GM10266 (cell line): ENCODE data around the gene RGS8.

Experiments used
- DNase-seq: peaks from one replicate; pipeline ENCODE4 v3.0.0; 2012; ENCODE audit errors: extremely low spot score
- TF ChIP-seq, protein P1 (sequence below): IDR thresholded peaks from 2 replicates; pipeline ENCODE4 v1.5.1; 2012; ENCODE audit warnings: mild to moderate bottlenecking, low read depth; ENCODE audit not compliant: control insufficient read depth, insufficient read depth; ENCODE audit errors: missing control alignments

Gene RGS8

DNA sequence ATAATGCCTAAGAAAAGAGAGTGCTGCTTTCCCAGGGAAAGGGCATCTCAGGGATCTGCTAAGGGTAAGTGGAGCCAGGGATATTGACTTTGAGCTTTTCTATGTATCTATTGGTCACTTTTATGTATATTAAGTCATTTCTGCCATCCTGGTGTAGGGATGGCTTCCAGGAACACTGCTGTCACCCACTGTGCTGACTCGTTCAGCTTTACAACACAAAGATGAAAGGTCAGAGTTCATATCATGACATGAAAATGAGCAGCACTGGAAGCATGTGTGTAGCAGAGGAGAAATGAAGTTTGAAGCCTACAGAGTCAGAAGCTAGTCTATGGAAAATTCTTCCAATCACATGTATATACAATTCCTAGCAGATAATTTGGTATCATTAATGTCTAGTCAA lies 37.1 kb upstream of the RGS8 start:
- DNase-seq: no peak
- TF ChIP-seq, protein P1, sequence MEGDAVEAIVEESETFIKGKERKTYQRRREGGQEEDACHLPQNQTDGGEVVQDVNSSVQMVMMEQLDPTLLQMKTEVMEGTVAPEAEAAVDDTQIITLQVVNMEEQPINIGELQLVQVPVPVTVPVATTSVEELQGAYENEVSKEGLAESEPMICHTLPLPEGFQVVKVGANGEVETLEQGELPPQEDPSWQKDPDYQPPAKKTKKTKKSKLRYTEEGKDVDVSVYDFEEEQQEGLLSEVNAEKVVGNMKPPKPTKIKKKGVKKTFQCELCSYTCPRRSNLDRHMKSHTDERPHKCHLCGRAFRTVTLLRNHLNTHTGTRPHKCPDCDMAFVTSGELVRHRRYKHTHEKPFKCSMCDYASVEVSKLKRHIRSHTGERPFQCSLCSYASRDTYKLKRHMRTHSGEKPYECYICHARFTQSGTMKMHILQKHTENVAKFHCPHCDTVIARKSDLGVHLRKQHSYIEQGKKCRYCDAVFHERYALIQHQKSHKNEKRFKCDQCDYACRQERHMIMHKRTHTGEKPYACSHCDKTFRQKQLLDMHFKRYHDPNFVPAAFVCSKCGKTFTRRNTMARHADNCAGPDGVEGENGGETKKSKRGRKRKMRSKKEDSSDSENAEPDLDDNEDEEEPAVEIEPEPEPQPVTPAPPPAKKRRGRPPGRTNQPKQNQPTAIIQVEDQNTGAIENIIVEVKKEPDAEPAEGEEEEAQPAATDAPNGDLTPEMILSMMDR: no peak

DNA sequence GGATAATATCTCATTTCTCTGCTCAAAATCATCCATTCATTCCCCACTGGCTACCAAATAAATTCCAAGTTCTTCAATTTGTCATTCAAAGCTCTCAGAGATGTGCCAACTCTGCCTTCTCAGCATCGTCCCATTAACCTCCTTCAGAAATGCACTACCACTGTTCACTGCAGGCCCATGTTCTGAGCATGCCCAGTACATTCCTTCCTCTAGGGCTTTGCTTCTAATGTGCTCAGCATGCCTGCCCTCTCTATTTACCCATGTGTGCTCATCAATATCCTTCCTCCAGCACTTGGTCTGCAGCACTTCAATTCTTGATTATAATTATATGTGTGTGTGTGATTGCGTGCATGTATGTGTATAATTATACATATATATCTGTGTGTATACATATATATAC lies 36.1 kb upstream of the RGS8 start:
- TF ChIP-seq, protein P1: no peak
- no peak for DNase-seq

DNA sequence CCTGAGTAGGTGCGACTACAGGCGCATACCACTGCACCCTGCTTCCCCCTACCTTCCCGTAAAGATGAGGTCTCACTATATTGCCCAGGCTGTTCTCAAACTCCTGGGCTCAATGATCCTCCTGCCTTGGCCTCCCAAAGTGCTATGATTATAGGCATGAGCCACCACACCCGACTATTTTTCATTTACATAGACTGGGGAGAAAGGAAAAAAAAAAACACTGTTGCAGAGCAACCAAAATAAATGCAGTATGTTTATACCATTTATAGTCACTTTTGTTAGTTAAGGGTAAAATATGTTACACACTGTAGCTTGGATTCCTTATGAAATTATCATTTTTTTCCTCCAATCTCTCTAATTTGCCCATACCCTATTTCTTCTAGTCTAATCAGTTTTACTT lies 35.2 kb upstream of the RGS8 start:
- TF ChIP-seq, protein P1: no peak
- no peak for DNase-seq

DNA sequence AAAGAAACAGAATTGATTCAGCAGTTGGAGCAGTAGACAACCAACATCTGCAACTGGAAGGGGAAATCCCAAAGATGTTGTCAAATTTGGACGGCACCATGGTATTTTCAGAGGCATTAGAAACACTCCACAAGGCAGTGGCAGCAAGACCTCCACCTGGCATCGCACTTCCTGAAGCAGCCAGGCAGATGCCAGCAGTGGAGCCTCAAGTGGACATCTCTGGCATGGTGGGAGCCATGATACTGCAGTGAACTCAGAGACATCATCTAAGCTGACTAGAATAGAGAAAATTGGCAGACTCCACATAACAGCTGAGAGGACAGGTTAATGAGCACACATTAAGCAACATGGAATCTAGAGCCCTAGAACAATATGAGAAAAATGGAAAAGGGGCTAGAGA lies 33.9 kb upstream of the RGS8 start:
- TF ChIP-seq, protein P1: no peak

DNA sequence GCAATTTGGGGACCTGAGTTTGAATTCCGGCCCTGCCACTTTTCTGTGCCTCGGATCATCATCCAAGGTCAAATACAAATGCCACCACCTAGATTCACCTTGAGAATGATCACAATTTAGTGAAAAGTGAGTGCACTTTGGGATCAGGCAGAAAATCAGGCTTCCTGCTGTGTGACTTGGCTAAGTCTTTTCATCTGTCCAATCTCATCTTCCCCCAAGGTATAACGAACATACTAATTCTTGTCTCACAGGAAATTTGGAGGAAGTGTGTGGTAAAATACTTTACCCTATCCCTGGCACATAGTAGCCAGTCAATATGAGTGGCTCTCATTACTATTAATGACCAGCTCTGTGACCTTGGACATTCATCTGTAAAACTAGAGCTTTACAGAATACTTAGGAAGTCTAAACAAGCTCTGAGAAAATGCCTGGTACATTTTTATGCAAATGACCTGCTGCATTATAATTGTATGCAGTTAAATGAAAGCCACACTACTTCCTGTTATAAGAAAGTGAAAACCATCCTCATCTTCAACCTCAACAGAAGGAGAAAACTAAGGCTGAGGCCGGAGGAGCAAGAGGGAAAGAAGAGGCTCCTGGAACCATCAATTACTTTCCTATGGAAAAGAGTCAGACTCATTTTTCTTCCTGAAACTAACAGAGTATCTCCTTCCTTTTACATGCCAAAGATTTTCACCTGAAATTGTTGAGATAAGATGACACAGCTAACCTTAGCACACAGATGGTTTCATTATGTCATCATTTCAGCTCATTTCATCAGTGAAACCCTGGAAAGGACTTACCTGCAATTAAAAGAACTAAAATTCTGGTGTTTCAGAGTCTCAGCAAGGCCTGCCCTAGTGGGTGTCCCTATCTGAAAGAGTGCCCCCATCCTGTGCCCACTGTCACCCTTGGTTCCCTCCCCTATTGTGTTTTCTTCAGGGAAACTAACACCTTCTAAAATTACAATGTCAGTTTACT lies 32.6 kb upstream of the RGS8 start:
- TF ChIP-seq, protein P1: no peak
- no peak for DNase-seq

More for the DNA sequence above, 33.9 kb upstream of the RGS8 start:
- DNase-seq: no peak

DNA sequence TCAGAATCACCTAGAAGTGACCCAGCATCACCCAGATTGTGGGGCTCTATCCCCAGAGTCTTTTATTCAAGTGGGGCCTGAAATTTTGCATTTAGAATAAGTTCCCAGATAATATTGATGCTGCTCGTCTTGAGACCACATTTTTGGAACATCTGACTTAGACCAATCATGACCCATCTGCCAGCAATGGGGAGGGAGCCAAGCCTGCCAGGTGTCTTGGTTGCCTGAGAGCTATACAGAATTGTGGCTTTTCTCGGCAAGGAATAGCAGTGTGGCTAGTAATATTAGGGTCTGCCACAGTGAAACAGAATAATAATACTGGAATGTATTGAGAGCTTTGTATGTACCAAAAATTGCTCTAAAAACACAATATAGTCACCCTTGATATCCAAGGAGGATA lies 31.1 kb upstream of the RGS8 start:
- DNase-seq: no peak
- TF ChIP-seq, protein P1: no peak

DNA sequence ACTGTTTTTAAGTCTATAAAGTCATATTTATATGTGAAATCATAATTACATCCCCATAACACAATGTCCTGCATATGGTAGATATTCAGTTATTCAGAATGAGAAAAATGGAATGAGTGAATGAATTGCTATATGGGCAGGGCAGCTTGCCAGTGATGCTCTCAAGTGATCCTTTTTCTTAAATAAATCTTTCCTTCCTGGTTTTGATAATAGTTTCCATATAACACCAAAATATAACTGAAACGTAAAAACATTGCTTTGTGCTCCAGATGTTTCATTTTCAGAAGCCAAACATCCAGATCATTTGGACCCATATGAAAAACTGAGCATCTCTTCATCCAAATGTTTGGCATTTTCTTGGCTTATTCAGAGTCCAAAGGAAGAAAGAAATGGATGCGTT lies 30.2 kb upstream of the RGS8 start:
- TF ChIP-seq, protein P1: no peak
- DNase-seq: no peak
